Thymus (tissue), 11 donors: ENCODE results near the gene HIP1. TPM values are rescaled to one million over a fixed set of nuclear protein-coding genes. Genes with fewer than 3 reads are reported as not detected.

Source experiments
- DNase-seq, 9 donors: peaks; one replicate each; pipeline ENCODE4 v3.0.0-alpha.2; 2013; ENCODE audit warnings: low spot score in 9 of 9, low read depth in 6 of 9, missing footprints in 1 of 9
- H3K27ac ChIP-seq, 2 donors: one replicate each; pipeline ENCODE4 v1.5.1; 2013; ENCODE audit warnings: control low read depth in 1 of 2, low read depth in 1 of 2, low read length in 1 of 2, mild to moderate bottlenecking in 1 of 2, moderate library complexity in 1 of 2
- H3K27me3 ChIP-seq, 2 donors: one replicate each; pipeline ENCODE4 v1.5.1; 2013; ENCODE audit warnings: low read length in 1 of 2; ENCODE audit not compliant: control insufficient read depth in 2 of 2, insufficient read depth in 1 of 2
- H3K36me3 ChIP-seq, 2 donors: one replicate each; pipeline ENCODE4 v1.5.1; 2013; ENCODE audit warnings: low read length in 1 of 2, mild to moderate bottlenecking in 1 of 2, moderate library complexity in 1 of 2; ENCODE audit not compliant: control insufficient read depth in 2 of 2, insufficient read depth in 2 of 2
- H3K4me1 ChIP-seq, 2 donors: one replicate each; pipeline ENCODE4 v1.5.1; 2013; ENCODE audit warnings: low read length in 2 of 2; ENCODE audit not compliant: control insufficient read depth in 2 of 2, insufficient read depth in 2 of 2
- H3K4me3 ChIP-seq, 2 donors: one replicate each; pipeline ENCODE4 v1.5.1; 2013; ENCODE audit warnings: low read length in 2 of 2, control low read depth in 1 of 2, mild to moderate bottlenecking in 1 of 2
- H3K9me3 ChIP-seq, 2 donors: one replicate each; pipeline ENCODE4 v1.5.1; 2013; ENCODE audit warnings: low read length in 1 of 2, mild to moderate bottlenecking in 1 of 2; ENCODE audit not compliant: control insufficient read depth in 2 of 2, insufficient read depth in 1 of 2
- WGBS: extraction: QIAGEN DNeasy Blood & Tissue Kit; methylation state at CpG from one replicate; pipeline ENCODE4 v1.1.7; 2013; 5-methylcytosine and 5-hydroxymethylcytosine counted together
- polyA plus RNA-seq: library from polyadenylated mRNA; stranded (reverse); fragments of 200-250 nt; gene quantifications from one replicate; pipeline ENCODE4 v1.2.3, GENCODE V29; 2013
- total RNA-seq: library from RNA; stranded (reverse); fragments of 120-200 nt; gene quantifications from one replicate; pipeline ENCODE4 v1.2.4, GENCODE V29; 2013
- donor health status: healthy.

Gene HIP1
- total and polyA plus RNA-seq, 2 donors = 3.3 to 3.5 TPM

GRCh38 chr7:75644589-75644988, 94.2 kb downstream of the HIP1 start:
- WGBS = 96% methylated on average over 5 of the region's 5 CpGs
- H3K9me3 ChIP-seq = peaks cover 0 to 10% of the 10 kb centered on the region in 2 donors
- H3K4me3 ChIP-seq = no peak overlapping the region
- no peak overlapping the region for H3K27ac ChIP-seq
- DNase-seq = no peak
- H3K36me3 ChIP-seq = no peaks in the 10 kb centered on the region
- peaks cover 4 to 19% of the 10 kb centered on the region in 2 donors for H3K27me3 ChIP-seq
- H3K4me1 ChIP-seq = peaks cover 3 to 5% of the 10 kb centered on the region in 2 donors

GRCh38 chr7:75642810-75643486, 95.8 kb downstream of the HIP1 start:
- Histone ChIP-seq H3K4me1 (peaks cover 3 to 8% of the 10 kb centered on the region in 2 donors), H3K9me3 (peaks cover 0 to 10% of the 10 kb centered on the region in 2 donors), H3K27me3 (peaks cover 12 to 34% of the 10 kb centered on the region in 2 donors), H3K4me3 (no peak overlapping the region), H3K27ac (no peak overlapping the region), H3K36me3 (no peaks in the 10 kb centered on the region)
- DNase-seq = peak in 8 of 9 donors; percentile 19 to 63 (median 30)
- WGBS = 61% methylated on average over 9 of the region's 9 CpGs

- H3K9me3 ChIP-seq = peaks cover 0 to 10% of the 10 kb centered on the region in 2 donors
- 91% methylated on average over 8 of the region's 8 CpGs for WGBS
- peaks cover 3 to 8% of the 10 kb centered on the region in 2 donors for H3K4me1 ChIP-seq
- H3K36me3 ChIP-seq = no peaks in the 10 kb centered on the region
- H3K4me3 ChIP-seq = no peak overlapping the region
- peaks cover 12 to 41% of the 10 kb centered on the region in 2 donors for H3K27me3 ChIP-seq
- no peak for DNase-seq
- no peak overlapping the region for H3K27ac ChIP-seq
Measured at GRCh38 chr7:75640201-75640600, 98.5 kb downstream of the HIP1 start.

GRCh38 chr7:75639886-75640190, 98.9 kb downstream of the HIP1 start:
- peaks cover 12 to 41% of the 10 kb centered on the region in 2 donors for H3K27me3 ChIP-seq
- H3K27ac ChIP-seq = no peak overlapping the region
- peaks cover 0 to 10% of the 10 kb centered on the region in 2 donors for H3K9me3 ChIP-seq
- no peak for DNase-seq
- H3K4me1 ChIP-seq = peaks cover 3 to 8% of the 10 kb centered on the region in 2 donors
- 21% methylated on average over 7 of the region's 7 CpGs for WGBS
- H3K36me3 ChIP-seq = no peaks in the 10 kb centered on the region
- peak overlapping the region; percentile 40 to 51 for H3K4me3 ChIP-seq

DNA sequence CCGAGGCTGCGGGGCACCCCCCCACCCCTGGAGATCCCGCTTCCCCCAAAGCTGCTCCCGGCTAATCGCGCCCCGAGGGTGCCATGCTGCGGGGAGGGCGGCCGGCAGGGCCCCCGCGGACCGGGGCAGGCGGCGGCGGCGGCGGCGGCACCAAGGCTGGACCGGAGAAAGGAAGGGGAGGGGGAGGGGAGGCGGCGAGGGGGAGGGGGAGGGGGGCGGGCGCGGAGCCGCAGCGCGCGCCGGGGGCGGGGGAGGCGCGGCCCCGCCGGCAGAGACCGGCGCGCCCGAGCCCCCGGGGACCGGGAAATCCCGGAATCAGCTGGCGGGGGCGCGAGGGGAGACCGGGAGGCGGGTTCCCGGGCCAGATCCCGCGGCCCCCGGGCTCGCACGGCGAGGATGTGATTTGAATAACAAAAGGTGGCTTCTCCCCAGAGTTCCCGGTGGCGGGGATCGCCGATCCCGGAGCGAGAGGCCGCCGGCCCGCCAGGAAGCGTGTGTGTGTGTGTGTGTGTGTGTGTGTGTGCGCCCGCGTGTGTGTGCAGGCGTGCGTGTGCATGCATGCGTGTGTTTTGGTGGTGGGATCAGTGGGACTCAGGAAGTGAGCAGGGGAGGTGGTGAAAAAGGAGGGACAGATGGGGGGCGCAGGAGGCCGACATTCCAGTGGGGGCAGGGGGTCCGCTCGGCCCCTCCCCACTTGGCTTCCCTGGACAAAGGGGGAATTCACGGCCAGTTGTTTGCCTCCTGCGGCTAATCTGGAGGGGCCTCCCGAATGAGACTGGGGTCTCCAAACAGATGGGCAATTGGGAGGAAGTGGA, 99.5 kb downstream of the HIP1 start:
- Histone ChIP-seq H3K27ac (no peak overlapping the region), H3K27me3 (peaks cover 12 to 41% of the 10 kb centered on the region in 2 donors), H3K9me3 (peaks cover 0 to 10% of the 10 kb centered on the region in 2 donors), H3K4me3 (peak overlapping the region; percentile 40 to 51), H3K36me3 (no peaks in the 10 kb centered on the region), H3K4me1 (peaks cover 3 to 8% of the 10 kb centered on the region in 2 donors)
- peak in 3 of 9 donors; percentile 8 to 42 (median 15) for DNase-seq
- WGBS = under 1% methylated on average over 72 of the region's 77 CpGs

GRCh38 chr7:75638594-75639070, 100.1 kb downstream of the HIP1 start:
- peaks cover 3 to 8% of the 10 kb centered on the region in 2 donors for H3K4me1 ChIP-seq
- 6% methylated on average over 35 of the region's 35 CpGs for WGBS
- no peaks in the 10 kb centered on the region for H3K36me3 ChIP-seq
- H3K9me3 ChIP-seq = peaks cover 0 to 10% of the 10 kb centered on the region in 2 donors
- H3K27ac ChIP-seq = no peak overlapping the region
- no peak for DNase-seq
- peak overlapping the region in 1 of 2 donors; percentile 51 for H3K4me3 ChIP-seq
- H3K27me3 ChIP-seq = peaks cover 12 to 41% of the 10 kb centered on the region in 2 donors

- peak overlapping the region in 1 of 2 donors; percentile 51 for H3K4me3 ChIP-seq
- no peaks in the 10 kb centered on the region for H3K36me3 ChIP-seq
- H3K4me1 ChIP-seq = peaks cover 3 to 8% of the 10 kb centered on the region in 2 donors
- no peak for DNase-seq
- peaks cover 12 to 41% of the 10 kb centered on the region in 2 donors for H3K27me3 ChIP-seq
- WGBS = 90% methylated on average over 14 of the region's 14 CpGs
- H3K9me3 ChIP-seq = peaks cover 0 to 7% of the 10 kb centered on the region in 2 donors
- no peak overlapping the region for H3K27ac ChIP-seq
Measured at GRCh38 chr7:75637854-75638593, 100.7 kb downstream of the HIP1 start.

- H3K27ac ChIP-seq = no peak overlapping the region
- H3K4me1 ChIP-seq = peaks cover 3 to 8% of the 10 kb centered on the region in 2 donors
- 95% methylated on average over 5 of the region's 5 CpGs for WGBS
- no peak for DNase-seq
- no peaks in the 10 kb centered on the region for H3K9me3 ChIP-seq
- H3K27me3 ChIP-seq = peaks cover 9 to 27% of the 10 kb centered on the region in 2 donors
- no peak overlapping the region for H3K4me3 ChIP-seq
- no peaks in the 10 kb centered on the region for H3K36me3 ChIP-seq
Measured at GRCh38 chr7:75635036-75635435, 103.7 kb downstream of the HIP1 start.
